Astrocyte (in vitro differentiated cells and primary cell): ENCODE measurements around the gene HIF1AN. TPM values are rescaled to one million over a fixed set of nuclear protein-coding genes. Genes with fewer than 3 reads are reported as not detected.
A peak's percentile ranks its signal among the peaks of the same experiment; 100 is the strongest.

Source experiments
- DNase-seq: peaks from one replicate; pipeline ENCODE4 v3.0.0-alpha.2; 2010; ENCODE audit warnings: low read depth
- FAIRE-seq: peaks from 2 replicates; lab custom pipeline; 2011; peaks lifted over from hg19 to GRCh38; lab: Jason Lieb, UNC
- H2AFZ ChIP-seq: 2 replicates; pipeline ENCODE4 v1.6.0; 2012; ENCODE audit warnings: low read depth, low read length, inconsistent platforms
- H3K27ac ChIP-seq: 2 replicates; pipeline ENCODE4 v1.5.1; 2011; ENCODE audit warnings: low read depth, low read length, inconsistent platforms
- H3K27me3 ChIP-seq: 2 replicates; pipeline ENCODE4 v1.6.0; 2011; ENCODE audit warnings: low read length, inconsistent platforms; ENCODE audit not compliant: insufficient read depth
- H3K36me3 ChIP-seq: 2 replicates; pipeline ENCODE4 v1.5.1; 2011; ENCODE audit warnings: low read length, inconsistent platforms; ENCODE audit not compliant: insufficient read depth
- H3K4me1 ChIP-seq: 2 replicates; pipeline ENCODE4 v1.5.1; 2011; ENCODE audit warnings: low read length, inconsistent platforms; ENCODE audit not compliant: insufficient read depth
- H3K4me2 ChIP-seq: 2 replicates; pipeline ENCODE4 v1.6.0; 2012; ENCODE audit warnings: low read length, inconsistent platforms
- H3K4me3 ChIP-seq: 2 replicates; pipeline ENCODE4 v1.5.1; 2011; ENCODE audit warnings: low read depth, mild to moderate bottlenecking, low read length, inconsistent platforms; ENCODE audit not compliant: insufficient read depth
- H3K79me2 ChIP-seq: 2 replicates; pipeline ENCODE4 v1.6.0; 2012; ENCODE audit warnings: mild to moderate bottlenecking, low read length, inconsistent platforms; ENCODE audit not compliant: insufficient read depth
- H3K9ac ChIP-seq: 2 replicates; pipeline ENCODE4 v1.6.0; 2012; ENCODE audit warnings: mild to moderate bottlenecking, low read length, inconsistent platforms
- H3K9me3 ChIP-seq: 2 replicates; pipeline ENCODE4 v1.5.1; 2012; ENCODE audit warnings: low read depth, mild to moderate bottlenecking, low read length, inconsistent platforms; ENCODE audit not compliant: insufficient read depth
- H4K20me1 ChIP-seq: 2 replicates; pipeline ENCODE4 v1.6.0; 2012; ENCODE audit warnings: low read length, inconsistent platforms; ENCODE audit not compliant: insufficient read depth
- H3K27ac Mint-ChIP-seq: one replicate; pipeline ENCODE4 v1.8.0; 2021; ENCODE audit warnings: mild to moderate bottlenecking, mixed read lengths; ENCODE audit not compliant: unreplicated experiment
- H3K27me3 Mint-ChIP-seq: one replicate; pipeline ENCODE4 v1.8.0; 2021; ENCODE audit warnings: low read depth, mixed read lengths; ENCODE audit not compliant: unreplicated experiment
- H3K36me3 Mint-ChIP-seq: one replicate; pipeline ENCODE4 v1.8.0; 2021; ENCODE audit warnings: low read depth, mixed read lengths; ENCODE audit not compliant: unreplicated experiment
- H3K4me1 Mint-ChIP-seq: one replicate; pipeline ENCODE4 v1.8.0; 2021; ENCODE audit warnings: low read depth, mixed read lengths; ENCODE audit not compliant: unreplicated experiment
- H3K4me3 Mint-ChIP-seq: one replicate; pipeline ENCODE4 v1.8.0; 2021; ENCODE audit warnings: mild to moderate bottlenecking, moderate library complexity, mixed read lengths; ENCODE audit not compliant: unreplicated experiment
- H3K9me3 Mint-ChIP-seq: one replicate; pipeline ENCODE4 v1.8.0; 2021; ENCODE audit warnings: mild to moderate bottlenecking, mixed read lengths; ENCODE audit not compliant: unreplicated experiment
- CTCF ChIP-seq: IDR thresholded peaks from 2 replicates; pipeline ENCODE4 v1.5.1; 2011; ENCODE audit warnings: low read depth, mild to moderate bottlenecking, inconsistent platforms, low read length, moderate library complexity; ENCODE audit not compliant: insufficient read depth
- EZH2 ChIP-seq: IDR thresholded peaks from 2 replicates; pipeline ENCODE4 v1.6.1; 2012; ENCODE audit warnings: mild to moderate bottlenecking, low read length, inconsistent platforms; ENCODE audit not compliant: insufficient read depth
- total RNA-seq: library from RNA; stranded (reverse); gene quantifications from 2 replicates; pipeline ENCODE4 v1.2.1, GENCODE V29; 2021

The HIF1AN gene
- total RNA-seq, 1 donor from 2014 or later = 49.4 TPM

DNA sequence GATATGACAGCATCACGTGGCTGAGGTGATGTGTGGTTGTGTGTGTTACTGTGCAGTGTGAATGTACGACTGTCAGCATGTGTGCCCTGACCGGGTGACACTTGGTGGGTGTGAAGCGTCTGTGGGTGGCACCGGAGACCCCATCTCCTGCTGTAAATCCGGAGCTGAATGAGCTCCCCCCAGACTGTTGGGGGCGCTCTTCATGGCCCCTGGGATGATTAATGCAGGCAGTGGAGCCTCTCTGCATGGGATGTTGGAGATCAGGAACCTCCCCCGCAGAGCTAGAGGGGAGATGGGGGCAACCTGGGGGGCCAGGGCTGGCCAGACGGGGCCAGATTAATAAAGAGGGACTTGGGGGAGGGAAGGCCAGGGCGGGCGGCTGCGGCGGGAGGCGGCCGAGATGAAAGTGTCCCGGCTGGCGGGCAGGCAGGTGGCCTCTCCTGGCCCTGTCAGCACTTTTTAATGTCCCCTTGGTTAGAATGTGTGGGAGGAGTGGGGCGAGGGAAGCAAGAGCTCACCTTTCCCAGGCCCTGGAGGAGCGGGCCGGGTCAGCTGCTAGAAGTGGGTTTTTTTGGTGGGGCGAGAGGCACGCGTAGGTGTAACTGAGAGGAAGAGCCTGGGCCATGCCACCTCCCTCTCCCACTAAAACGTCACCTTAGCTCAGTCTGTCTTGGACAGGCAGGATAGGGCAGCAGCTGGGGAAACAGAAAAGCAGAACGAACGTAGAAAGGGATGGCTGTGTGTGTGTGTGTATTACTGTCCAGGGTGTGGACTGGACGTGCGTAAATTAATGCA is 34.1 kb downstream of the HIF1AN start:
- Histone ChIP-seq H3K9ac (no peak overlapping the region), H3K4me1 (no peaks in the 10 kb centered on the region), H3K9me3 (no peaks in the 10 kb centered on the region), H3K36me3 (no peaks in the 10 kb centered on the region), H3K4me3 (no peak overlapping the region), H3K27me3 (peaks cover 53% of the 10 kb centered on the region), H4K20me1 (no peaks in the 10 kb centered on the region), H3K79me2 (no peaks in the 10 kb centered on the region), H3K27ac (no peak overlapping the region), H3K4me2 (peak overlapping the region; percentile 15), H2AFZ (no peak overlapping the region)
- Mint-ChIP-seq H3K27me3 (peaks cover 29% of the 10 kb centered on the region), H3K36me3 (no peaks in the 10 kb centered on the region), H3K4me3 (no peak overlapping the region), H3K9me3 (no peaks in the 10 kb centered on the region), H3K4me1 (no peaks in the 10 kb centered on the region), H3K27ac (no peak overlapping the region)
- TF ChIP-seq EZH2 (no peak), CTCF (no peak)
- FAIRE-seq (no peak), DNase-seq (no peak)

DNA sequence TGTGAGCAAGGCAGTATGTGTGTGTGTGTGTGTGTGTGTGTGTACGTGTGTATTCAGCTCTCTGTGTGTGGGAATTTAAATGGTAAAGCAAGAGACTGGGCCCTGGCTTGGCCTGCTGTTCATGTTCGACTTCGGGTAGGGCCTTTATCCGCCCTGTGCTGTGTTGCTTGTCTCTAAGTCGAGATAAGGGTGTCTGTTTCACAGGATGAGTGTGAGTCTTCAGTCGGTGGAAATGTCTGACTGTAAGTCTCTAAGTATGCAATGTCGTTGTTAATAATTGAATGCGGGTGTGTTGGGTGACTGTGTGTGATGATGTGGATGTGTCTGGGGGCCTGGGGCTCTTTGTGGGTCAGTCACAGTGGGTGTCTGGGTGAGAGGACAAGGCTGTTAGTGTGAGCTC is 34.8 kb downstream of the HIF1AN start:
- no peaks in the 10 kb centered on the region for H3K4me1 ChIP-seq
- H3K4me3 ChIP-seq = no peak overlapping the region
- no peaks in the 10 kb centered on the region for H3K9me3 ChIP-seq
- H3K27ac Mint-ChIP-seq = no peak overlapping the region
- no peak for DNase-seq
- no peaks in the 10 kb centered on the region for H4K20me1 ChIP-seq
- no peak overlapping the region for H3K9ac ChIP-seq
- no peak overlapping the region for H3K27ac ChIP-seq
- H3K27me3 Mint-ChIP-seq = peaks cover 29% of the 10 kb centered on the region
- H3K27me3 ChIP-seq = peaks cover 49% of the 10 kb centered on the region
- FAIRE-seq = no peak
- no peak overlapping the region for H3K4me3 Mint-ChIP-seq
- no peaks in the 10 kb centered on the region for H3K36me3 ChIP-seq
- no peaks in the 10 kb centered on the region for H3K79me2 ChIP-seq
- H3K9me3 Mint-ChIP-seq = no peaks in the 10 kb centered on the region
- no peaks in the 10 kb centered on the region for H3K36me3 Mint-ChIP-seq
- H3K4me2 ChIP-seq = no peak overlapping the region
- H2AFZ ChIP-seq = no peak overlapping the region
- no peaks in the 10 kb centered on the region for H3K4me1 Mint-ChIP-seq
- TF ChIP-seq CTCF (no peak), EZH2 (no peak)
